K562 (cell line): Measurements from ENCODE around the gene SPATS2. TPM values are rescaled to one million over a fixed set of nuclear protein-coding genes. Genes with fewer than 3 reads are reported as not detected.
A peak's percentile ranks its signal among the peaks of the same experiment; 100 is the strongest.

Source experiments
- ADNP ChIP-seq: fragments of 200-800 bp; sonication (Bioruptor generic); IDR thresholded peaks from 2 replicates; pipeline ENCODE4 v1.6.1; 2016; ENCODE audit warnings: missing genetic modification characterization, missing compliant biosample characterization
- ARID4B ChIP-seq: sonication (generic); formaldehyde crosslinking; IDR thresholded peaks from 2 replicates; pipeline ENCODE4 v1.8.0; 2022; ENCODE audit warnings: mild to moderate bottlenecking, missing genetic modification reagents
- BCLAF1 ChIP-seq, 2 experiments: fragments of 450-650 bp in 1 of 2; IDR thresholded peaks; 2 replicates each; pipeline ENCODE4 v1.6.1; 2011 to 2017; ENCODE audit warnings: low read depth in 2 of 2, antibody characterized with exemption in 1 of 2, borderline replicate concordance in 1 of 2, low read length in 1 of 2, mild to moderate bottlenecking in 1 of 2, mixed read lengths in 1 of 2; ENCODE audit not compliant: control insufficient read depth in 1 of 2
- C11orf30 ChIP-seq: fragments of 450-650 bp; IDR thresholded peaks from 2 replicates; pipeline ENCODE4 v1.6.1; 2016; ENCODE audit warnings: low read depth, mild to moderate bottlenecking
- EP300 ChIP-seq: IDR thresholded peaks from 2 replicates; pipeline ENCODE4 v1.6.1; 2012; ENCODE audit warnings: low read length, improper control_type of control experiment
- HDAC8 ChIP-seq: fragments of 450-650 bp; IDR thresholded peaks from 2 replicates; pipeline ENCODE4 v1.6.1; 2016; ENCODE audit warnings: mild to moderate bottlenecking, missing genetic modification characterization, moderate library complexity, missing compliant biosample characterization
- KLF13 ChIP-seq: fragments of 450-650 bp; IDR thresholded peaks from 2 replicates; pipeline ENCODE4 v1.6.1; 2016; ENCODE audit warnings: missing genetic modification characterization, low read depth, mild to moderate bottlenecking, missing compliant biosample characterization, moderate library complexity, borderline replicate concordance
- KLF6 ChIP-seq: fragments of 250-450 bp; sonication (Bioruptor Pico); IDR thresholded peaks from 2 replicates; pipeline ENCODE4 v1.4.0; 2020; ENCODE audit warnings: mild to moderate bottlenecking, moderate library complexity, borderline replicate concordance
- MECOM ChIP-seq: fragments of 250-450 bp; sonication (Bioruptor Pico); IDR thresholded peaks from 2 replicates; pipeline ENCODE4 v1.8.0; 2022; ENCODE audit warnings: inconsistent platforms
- NFATC3 ChIP-seq: fragments of 450-650 bp; IDR thresholded peaks from 2 replicates; pipeline ENCODE4 v1.6.1; 2017; ENCODE audit warnings: mild to moderate bottlenecking
- NFE2 ChIP-seq: IDR thresholded peaks from 2 replicates; pipeline ENCODE4 v1.6.1; 2014; ENCODE audit warnings: antibody characterized with exemption, low read depth
- NFIC ChIP-seq: fragments of 450-650 bp; IDR thresholded peaks from 2 replicates; pipeline ENCODE4 v1.6.1; 2017; ENCODE audit warnings: mild to moderate bottlenecking, inconsistent platforms
- POLR2G ChIP-seq: fragments of 200-400 bp; formaldehyde crosslinking; IDR thresholded peaks from 2 replicates; pipeline ENCODE4 v1.6.1; 2017; ENCODE audit warnings: low read depth, mild to moderate bottlenecking, antibody characterized with exemption, low read length, moderate library complexity
- PRMT5 ChIP-seq: sonication (generic); formaldehyde crosslinking; IDR thresholded peaks from 2 replicates; pipeline ENCODE4 v1.5.0; 2020; ENCODE audit warnings: missing genetic modification reagents
- TEAD2 ChIP-seq: fragments of 450-650 bp; IDR thresholded peaks from 2 replicates; pipeline ENCODE4 v1.6.1; 2016; ENCODE audit warnings: missing genetic modification characterization, control low read depth, missing compliant biosample characterization
- TOE1 ChIP-seq, 2 experiments: fragments of 450-650 bp in 1 of 2; sonication (generic) in 1 of 2; formaldehyde crosslinking in 1 of 2; IDR thresholded peaks; 2 replicates each; pipeline versions ENCODE4 v1.7.1 to v1.8.0; 2016 to 2022; ENCODE audit warnings: borderline replicate concordance in 2 of 2, mild to moderate bottlenecking in 2 of 2, antibody characterized with exemption in 1 of 2, inconsistent platforms in 1 of 2, low read depth in 1 of 2, missing genetic modification reagents in 1 of 2, moderate library complexity in 1 of 2
- TRIM24 ChIP-seq, 2 experiments: fragments of 450-650 bp; IDR thresholded peaks; 2 replicates each; pipeline ENCODE4 v1.6.1; 2016
- USF2 ChIP-seq: sonication (generic); formaldehyde crosslinking; IDR thresholded peaks from 2 replicates; pipeline ENCODE4 v1.5.0; 2020; ENCODE audit warnings: missing genetic modification reagents
- ZBTB1 ChIP-seq: sonication (generic); formaldehyde crosslinking; IDR thresholded peaks from 2 replicates; pipeline ENCODE4 v1.8.1; 2023; ENCODE audit warnings: missing genetic modification reagents, low read depth, mild to moderate bottlenecking, borderline replicate concordance
- ZNF133 ChIP-seq: fragments of 250-450 bp; sonication (Bioruptor Pico); IDR thresholded peaks from 2 replicates; pipeline ENCODE4 v1.4.0; 2020; ENCODE audit warnings: mild to moderate bottlenecking
- ZNF263 ChIP-seq: sonication (generic); formaldehyde crosslinking; IDR thresholded peaks from 2 replicates; pipeline ENCODE4 v1.8.0; 2022; ENCODE audit warnings: mild to moderate bottlenecking, missing genetic modification reagents, borderline replicate concordance
- ZNF561 ChIP-seq: fragments of 450-650 bp; formaldehyde crosslinking; conservative IDR thresholded peaks from 2 replicates; pipeline ENCODE4 v1.4.0; 2020; ENCODE audit warnings: mild to moderate bottlenecking, moderate library complexity
- polyA plus RNA-seq, 8 experiments: library from polyadenylated mRNA; depleted of rRNA in 4 of 8; stranded (reverse) in 5 of 8; unstranded in 3 of 8; fragments of >200 nt; fragmentation: Nextera tagmentation in 2 of 8; fragmentation: Illumina TruSeq in 1 of 8; extraction: Ambion mirVana in 2 of 8; extraction: Trizol in 1 of 8; gene quantifications; 2 replicates each; pipeline versions ENCODE4 v1.2.1 to v1.2.3, GENCODE V29; 2011 to 2014; ENCODE audit warnings: inconsistent platforms in 1 of 8, missing spikeins in 1 of 8
- total RNA-seq, 7 experiments: library from RNA; depleted of rRNA in 6 of 7; stranded (reverse); fragments of >200 nt in 6 of 7; fragmentation: Illumina TruSeq in 2 of 7; extraction: Trizol in 2 of 7; gene quantifications; 2 replicates each; pipeline versions ENCODE4 v1.2.1 to v1.2.3, GENCODE V29; 2011 to 2021; ENCODE audit warnings: low replicate concordance in 1 of 7

Gene SPATS2
- total and polyA plus RNA-seq, 9 of the 15 experiments (the other 6 are each of a cell fraction or from before 2014, with no cell fraction given), result 5.4 to 48.2 (median 17.5) TPM

DNA sequence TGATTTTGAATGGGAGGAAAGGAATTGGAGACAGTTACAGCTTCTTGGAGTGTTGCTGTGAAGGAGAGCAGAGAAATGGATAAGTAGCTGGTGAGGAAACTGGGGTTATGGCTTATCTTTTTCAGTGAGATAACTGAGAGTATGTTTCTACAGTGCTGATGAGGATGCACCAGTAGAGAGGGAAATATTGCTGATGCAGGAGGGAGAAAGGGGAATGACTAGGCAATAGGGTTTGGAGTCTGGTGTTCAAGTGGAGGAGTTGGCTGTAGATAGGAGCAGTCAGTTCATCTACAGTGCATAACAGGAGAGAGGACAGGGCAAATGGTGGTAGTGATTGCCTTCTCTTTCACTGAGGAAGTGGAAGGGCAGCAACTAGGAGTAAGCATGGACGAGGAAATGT lies 33.0 kb downstream of the SPATS2 start (continued):
- TF ChIP-seq ZBTB1 (CRISPR knock-in tag), result no peak
- peak; percentile 50 to 84 for TF ChIP-seq TRIM24 (IDR thresholded peaks at IDR 0.05)
- no peak for TF ChIP-seq POLR2G
- TF ChIP-seq TOE1 (IDR thresholded peaks at IDR 0.05; ENCODE audit: borderline replicate concordance), result 0 out of 2 replicates have a peak, but pooled peaks have one; percentile 16
- no peak for TF ChIP-seq TOE1 (CRISPR knock-in tag; IDR thresholded peaks at IDR 0.05; ENCODE audit: borderline replicate concordance, low read depth)
- TF ChIP-seq BCLAF1 (IDR thresholded peaks at IDR 0.05; ENCODE audit: borderline replicate concordance in 1 of 2, control insufficient read depth in 1 of 2, low read depth in 2 of 2, low read length in 1 of 2), result no peak
- no peak for TF ChIP-seq ZNF133 (CRISPR knock-in tag)
- TF ChIP-seq NFIC, result no peak
- TF ChIP-seq KLF13 (tag), result no peak
- peak; percentile 99 for TF ChIP-seq C11orf30
- peak; percentile 94 for TF ChIP-seq NFE2
- no peak for TF ChIP-seq KLF6
- peak; percentile 65 for TF ChIP-seq MECOM
- no peak for TF ChIP-seq ZNF561 (CRISPR knock-in tag)
- peak; percentile 65 for TF ChIP-seq EP300
- no peak for TF ChIP-seq ADNP (tag)
- TF ChIP-seq TEAD2 (tag), result no peak
- TF ChIP-seq NFATC3, result no peak
- no peak for TF ChIP-seq ARID4B (CRISPR knock-in tag)
- TF ChIP-seq USF2, result no peak
- no peak for TF ChIP-seq ZNF263 (CRISPR knock-in tag)
- TF ChIP-seq HDAC8 (tag), result no peak
- no peak for TF ChIP-seq PRMT5 (CRISPR knock-in tag)
